Measurements from ENCODE around the gene MRGPRF.
"Not testable (repeated sequence)": the region's sequence is repeated elsewhere in the genome, so short reads cannot be mapped to it uniquely, and the experiment has no call there.

The MRGPRF gene

DNA sequence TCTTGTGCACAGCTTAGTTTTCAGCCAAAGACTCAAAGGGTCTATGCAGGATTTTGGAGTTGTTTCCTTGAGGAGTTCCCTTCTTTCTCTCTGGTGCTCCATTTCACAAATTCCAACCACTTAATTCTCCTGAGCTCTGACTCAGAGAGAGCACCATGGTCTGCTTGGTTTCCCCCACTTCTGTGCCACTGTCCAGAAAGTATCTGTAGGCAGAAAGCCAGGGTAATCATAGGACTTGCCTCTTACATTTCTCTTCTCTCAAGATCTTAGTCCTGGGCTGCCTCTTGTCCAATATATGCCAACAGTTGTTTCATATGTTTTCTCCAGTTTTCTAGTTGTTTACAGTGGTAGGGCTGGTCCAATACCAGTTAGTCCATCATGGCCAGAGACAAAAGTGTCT is 25.8 kb downstream of the MRGPRF start:
- DNase-seq (ENCODE audit: low read depth) = no peak

GRCh38 chr11:68983801-68984200 is 29.2 kb downstream of the MRGPRF start:
- no peak for DNase-seq (ENCODE audit: low read depth)

DNA sequence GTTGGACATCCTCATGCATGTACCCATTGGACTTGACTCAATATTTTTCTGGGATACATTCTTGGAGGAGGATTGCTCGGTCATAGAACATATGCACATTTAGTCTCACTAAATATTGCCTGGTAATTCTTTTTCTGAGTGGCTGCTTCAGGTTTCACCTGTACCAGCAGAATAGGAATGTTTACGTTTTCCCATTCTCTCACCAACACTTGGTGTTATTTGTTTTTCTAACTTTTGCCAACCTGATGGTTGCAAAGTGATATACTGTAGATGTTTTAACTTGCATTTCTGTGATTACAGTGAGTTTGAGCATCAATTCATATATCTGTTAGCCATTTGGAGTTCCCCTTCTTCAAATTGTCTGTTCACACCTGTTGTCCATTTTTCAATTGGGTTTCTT is 30.9 kb downstream of the MRGPRF start:
- no peak for DNase-seq (ENCODE audit: low read depth)

DNA sequence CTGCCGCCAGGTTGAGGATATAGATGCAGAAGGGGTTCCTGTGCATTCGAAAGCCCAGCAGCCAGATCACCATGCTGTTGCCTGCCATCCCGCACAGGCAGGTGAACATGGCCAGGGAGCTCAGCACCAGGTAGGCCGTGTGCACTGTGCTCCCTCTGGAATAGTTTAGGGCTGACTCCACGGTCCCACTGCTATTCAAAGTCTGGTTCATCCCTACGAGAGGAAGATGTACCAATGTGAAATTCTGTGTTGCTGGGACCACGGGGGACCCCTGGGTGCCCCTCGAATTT is 32.3 kb downstream of the MRGPRF start, which contains the start of gene MRGPRD:
Gene MRGPRD, minus strand, starts transcription at position 211 of the 290 bp plus-strand sequence. Its CDS starts 0 bp downstream, at position 211.
- no peak for DNase-seq (ENCODE audit: low read depth)

DNA sequence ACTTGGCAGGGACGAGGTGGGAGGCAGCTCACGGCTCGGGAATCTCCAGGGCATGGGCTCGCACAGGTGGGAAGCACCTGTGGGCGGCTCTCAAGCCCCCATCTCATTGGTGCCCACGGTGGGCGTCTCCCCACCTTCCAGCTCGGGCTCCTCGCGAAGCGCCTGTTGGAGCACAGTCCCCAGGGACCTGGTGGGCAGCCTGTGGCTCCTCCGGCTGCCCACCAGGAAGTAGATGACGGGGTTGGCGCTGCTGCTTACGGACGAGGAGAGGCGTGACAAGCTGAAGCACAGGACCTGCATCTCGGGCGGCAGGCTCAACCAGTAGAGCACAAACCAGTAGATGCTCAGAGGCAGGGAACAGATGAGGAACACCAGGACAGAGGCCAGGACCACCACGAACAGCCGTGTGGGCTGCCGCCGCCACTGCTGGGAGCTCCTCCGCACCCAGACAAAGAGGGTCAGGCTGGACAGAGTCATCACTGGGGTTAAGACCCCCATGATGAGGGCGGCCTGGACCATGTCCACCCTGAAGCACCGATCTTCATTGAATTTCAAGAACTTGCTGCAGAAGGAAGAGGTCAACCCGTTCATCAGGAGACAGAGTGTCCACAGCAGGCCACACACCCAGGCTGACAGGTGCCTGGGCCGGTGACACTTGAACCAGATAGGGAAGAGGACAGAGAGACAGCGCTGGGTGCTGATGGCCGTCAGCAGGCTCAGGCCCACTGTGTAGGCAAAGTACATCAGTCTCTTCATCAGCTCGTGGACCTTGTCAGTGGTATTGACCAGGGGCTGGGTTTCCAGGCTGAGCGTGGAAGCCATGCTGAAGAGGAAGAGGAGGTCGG is 32.9 kb downstream of the MRGPRF start:
- DNase-seq (ENCODE audit: low read depth) = no peak

DNA sequence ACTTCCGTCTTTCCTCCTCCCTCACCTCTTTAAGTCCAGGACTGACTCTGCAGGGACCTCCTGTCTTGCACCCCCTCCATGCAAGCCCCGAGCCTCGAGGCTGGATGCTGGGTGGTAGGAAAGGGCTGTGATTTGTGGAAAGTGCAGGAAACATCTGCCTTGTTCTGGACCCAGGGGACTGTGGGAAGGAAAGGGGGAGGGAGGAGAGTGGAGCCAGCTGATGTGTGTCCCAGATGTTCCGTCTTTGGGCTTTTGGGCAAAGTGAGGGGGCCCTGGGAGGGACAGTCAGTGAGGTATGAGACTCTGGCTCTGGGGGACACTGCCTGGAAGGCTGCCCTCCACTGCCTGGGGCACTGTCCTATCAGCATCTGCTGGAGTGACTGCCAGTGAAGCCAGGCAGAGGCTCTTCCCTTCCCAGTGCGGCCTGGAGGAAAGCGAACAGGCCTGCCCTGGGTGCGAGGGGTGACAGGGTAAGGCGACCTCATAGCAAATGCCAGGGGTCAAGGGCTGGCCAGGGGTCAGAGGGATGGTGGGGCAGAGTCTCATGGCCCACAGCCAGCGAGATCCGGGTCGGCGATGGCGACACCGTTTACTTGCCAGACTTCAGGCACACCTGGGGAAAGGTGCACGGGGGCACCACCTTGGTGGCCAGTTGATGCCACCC is 34.0 kb downstream of the MRGPRF start:
- no peak for DNase-seq (ENCODE audit: low read depth)

- no peak for DNase-seq (ENCODE audit: low read depth)
Measured at GRCh38 chr11:68978626-68978930, 34.5 kb downstream of the MRGPRF start.

GRCh38 chr11:68977781-68978625 is 35.0 kb downstream of the MRGPRF start:
- DNase-seq (ENCODE audit: low read depth) = no peak

DNA sequence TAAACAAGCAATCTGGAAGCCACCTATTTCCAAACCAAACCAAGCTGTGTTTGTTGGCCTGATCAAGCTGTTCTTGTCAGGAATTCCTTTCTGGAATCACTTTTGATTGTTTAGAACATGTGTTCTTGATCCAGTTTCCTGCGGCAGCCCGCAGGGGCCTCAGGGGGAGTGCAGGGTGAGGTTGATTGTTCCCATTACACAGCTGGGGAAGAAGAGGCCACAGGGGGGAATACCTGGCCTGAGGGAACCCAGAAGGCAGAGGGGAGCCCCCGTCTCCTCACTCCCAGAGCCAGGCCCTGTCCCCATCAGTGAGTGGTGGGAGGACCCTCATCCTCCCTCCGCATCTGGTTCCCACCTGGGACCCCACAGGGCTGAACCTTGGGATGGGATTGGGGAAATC is 36.5 kb downstream of the MRGPRF start:
- no peak for DNase-seq (ENCODE audit: low read depth)

GRCh38 chr11:68976095-68976494 is 37.0 kb downstream of the MRGPRF start:
- DNase-seq (ENCODE audit: low read depth) = no peak

DNA sequence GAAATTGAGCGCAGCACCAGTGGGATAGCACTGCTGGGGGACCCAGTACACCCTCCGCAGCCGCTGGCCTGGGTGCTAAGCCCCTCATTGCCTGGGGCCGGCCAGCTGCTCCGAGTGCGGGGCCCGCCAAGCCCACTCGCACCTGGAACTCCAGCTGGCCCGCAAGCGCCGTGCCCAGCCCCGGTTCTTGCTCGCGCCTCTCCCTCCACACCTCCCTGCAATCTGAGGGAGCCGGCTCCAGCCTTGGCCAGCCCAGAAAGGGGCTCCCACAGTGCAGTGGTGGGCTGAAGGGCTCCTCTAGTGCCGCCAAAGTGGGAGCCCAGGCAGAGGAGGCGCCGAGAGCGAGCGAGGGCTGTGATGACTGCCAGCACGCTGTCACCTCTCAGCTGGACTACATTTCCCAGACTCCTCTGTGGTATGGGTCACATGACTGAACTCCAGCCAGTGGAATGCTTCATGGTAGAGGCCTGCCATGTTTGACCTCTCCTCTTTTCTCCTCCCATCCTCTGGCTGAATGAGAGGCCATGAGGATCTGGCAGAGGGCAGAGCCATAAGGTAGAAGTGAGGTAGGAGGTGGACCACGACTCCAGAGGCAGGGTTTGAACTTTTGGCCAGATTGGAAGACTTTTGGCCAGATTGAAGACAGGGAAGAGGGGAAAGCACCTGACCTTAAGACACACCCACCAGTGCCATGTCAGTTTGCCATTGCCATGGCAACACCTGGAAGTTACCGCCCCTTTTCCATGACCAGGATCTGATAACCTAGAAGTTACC is 38.4 kb downstream of the MRGPRF start:
- DNase-seq (ENCODE audit: low read depth) = no peak

DNA sequence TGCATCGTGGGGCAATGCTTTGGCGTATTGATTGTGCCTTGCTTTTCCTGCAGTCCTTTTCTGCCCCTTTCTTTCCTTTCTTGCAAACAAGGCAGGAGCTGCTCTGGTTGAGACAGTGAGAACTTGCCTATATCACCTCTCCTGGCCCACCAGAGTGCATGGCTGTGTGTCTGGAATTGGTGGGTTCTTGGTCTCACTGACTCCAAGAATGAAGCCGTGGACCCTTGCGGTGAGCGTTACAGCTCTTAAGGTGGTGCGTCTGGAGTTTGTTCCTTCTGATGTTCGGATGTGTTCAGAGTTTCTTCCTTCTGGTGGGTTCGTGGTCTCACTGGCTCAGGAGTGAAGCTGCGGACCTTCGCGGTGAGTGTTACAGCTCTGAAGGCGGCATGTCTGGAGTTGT is 39.3 kb downstream of the MRGPRF start:
- not testable (repeated sequence) for DNase-seq (ENCODE audit: low read depth)

DNA sequence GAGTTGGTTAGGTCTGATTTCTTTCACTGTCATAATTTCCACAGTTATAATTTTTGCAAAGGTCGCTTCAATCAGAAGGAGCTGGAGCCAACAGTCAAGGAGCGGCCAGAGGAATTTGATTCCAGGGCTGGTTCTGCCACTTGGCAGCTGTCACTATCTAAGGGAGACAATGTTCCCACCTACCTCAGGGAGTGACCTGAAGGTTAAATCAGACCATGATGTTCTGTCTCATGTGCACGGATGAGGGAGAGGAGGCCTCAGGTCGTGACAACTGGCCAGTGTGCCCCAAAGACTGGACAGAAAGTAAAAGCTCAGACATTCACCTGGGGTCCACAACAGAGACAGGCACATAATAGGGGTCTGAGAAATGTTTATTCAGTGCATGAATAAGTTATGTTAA is 39.8 kb downstream of the MRGPRF start:
- DNase-seq (ENCODE audit: low read depth) = no peak

DNA sequence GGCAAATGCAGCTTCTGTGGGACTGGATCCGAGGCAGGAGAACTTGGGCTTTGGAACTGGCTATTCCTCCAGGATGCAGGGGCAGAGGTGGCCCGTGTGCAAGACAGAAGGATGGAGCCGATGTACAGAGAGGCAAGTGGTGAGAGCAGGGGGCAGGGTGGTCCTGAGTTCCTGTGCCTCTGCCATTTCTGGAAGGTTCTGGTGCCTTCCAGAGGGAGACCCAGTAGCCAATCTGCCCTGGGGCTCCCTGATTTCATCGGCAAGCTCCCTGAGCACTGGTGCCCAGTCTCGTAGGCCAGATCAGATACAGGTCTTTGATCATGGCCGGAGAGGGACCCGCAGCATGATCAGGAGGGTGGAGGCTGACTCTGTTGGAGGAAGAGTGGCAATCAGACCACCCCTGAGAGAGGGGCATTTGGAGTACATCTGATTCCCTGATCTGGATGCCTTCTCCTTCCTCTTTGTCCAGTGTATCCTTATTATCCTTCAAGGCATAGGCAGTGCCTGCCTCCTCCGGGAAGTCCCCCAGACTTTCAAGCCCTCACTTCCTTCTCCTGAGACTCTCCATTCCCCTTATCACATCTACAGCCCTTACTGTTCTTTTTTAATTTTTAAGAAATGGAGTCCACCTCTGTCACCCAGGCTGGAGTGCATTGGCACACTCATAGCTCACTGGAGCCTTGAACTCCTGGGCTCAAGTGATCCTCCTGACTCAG is 42.0 kb downstream of the MRGPRF start:
- no peak for DNase-seq (ENCODE audit: low read depth)

DNA sequence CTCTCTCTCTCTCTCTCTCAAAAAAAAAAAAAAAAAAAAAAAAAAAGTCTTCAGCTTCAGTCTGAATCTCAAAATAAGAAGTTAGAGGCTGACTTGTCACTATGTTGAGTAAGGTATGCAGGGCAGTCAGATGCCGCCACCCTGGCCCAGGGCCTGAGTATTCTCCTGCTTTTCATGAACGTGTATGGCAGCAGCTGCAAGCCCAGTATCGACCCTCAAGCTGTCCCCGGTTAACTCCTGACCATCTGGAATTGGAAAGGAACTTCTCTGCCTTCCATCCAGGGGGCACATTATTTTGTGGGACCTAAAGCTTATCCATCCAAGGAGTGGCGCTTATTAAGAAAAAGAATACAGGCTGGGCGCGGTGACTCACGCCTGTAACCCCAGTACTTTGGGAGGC is 43.7 kb downstream of the MRGPRF start:
- DNase-seq (ENCODE audit: low read depth) = no peak

- no peak for DNase-seq (ENCODE audit: low read depth)
Measured at GRCh38 chr11:68968306-68969250, 44.5 kb downstream of the MRGPRF start.

DNA sequence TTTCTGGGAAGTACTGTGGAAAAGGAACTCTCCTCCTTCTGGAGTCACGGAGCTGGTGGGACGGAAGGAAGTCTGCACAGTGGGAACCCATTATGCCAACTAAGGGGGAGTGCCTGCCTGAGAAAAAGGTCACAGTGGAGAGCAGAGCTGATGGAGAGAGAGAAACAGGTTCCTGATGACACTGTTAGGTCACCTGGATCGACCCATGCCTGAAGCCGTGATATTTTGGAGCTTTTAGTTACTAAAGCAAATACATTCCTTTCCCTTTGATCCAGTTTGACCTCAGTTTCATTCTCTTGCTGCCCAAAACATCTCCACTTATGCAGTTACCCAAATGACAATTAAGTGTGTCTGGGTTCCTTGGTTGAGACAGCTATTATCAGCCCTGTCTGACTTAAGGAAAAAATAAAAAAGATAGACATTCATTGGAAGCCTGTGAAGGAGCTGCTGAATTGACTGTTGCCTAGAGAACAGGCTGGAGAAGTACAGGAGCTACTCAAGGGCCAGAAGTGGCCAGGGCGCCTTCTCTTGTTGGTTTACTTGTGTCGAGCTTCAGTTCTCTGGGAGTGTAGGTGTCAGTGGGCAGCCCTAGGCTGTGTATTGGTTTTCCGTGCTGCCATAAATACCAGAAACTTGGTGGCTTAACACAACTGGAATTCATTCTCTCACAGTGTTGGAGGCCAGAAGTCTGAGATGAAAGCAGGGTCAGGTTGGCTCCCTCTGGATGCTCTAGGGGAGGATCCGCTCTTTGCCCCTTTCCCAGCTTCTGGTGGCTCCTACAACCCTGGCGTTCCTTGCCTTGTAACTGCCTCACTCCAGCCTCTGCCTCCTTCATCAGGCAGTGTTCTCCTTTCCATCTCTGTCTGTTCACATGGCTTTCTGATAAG is 45.9 kb downstream of the MRGPRF start:
- DNase-seq (ENCODE audit: low read depth) = no peak

GRCh38 chr11:68965901-68966853 is 46.9 kb downstream of the MRGPRF start:
- no peak for DNase-seq (ENCODE audit: low read depth)
